ENCODE results near the gene BRCA2. TPM values are rescaled to one million over a fixed set of nuclear protein-coding genes. Genes with fewer than 3 reads are reported as not detected.
"Not testable (repeated sequence)": the region's sequence is repeated elsewhere in the genome, so short reads cannot be mapped to it uniquely, and the experiment has no call there.

BRCA2 gene
- total RNA-seq, 4 donors from 2014 or later = 2.1 to 6.1 (median 4.1) TPM

DNA sequence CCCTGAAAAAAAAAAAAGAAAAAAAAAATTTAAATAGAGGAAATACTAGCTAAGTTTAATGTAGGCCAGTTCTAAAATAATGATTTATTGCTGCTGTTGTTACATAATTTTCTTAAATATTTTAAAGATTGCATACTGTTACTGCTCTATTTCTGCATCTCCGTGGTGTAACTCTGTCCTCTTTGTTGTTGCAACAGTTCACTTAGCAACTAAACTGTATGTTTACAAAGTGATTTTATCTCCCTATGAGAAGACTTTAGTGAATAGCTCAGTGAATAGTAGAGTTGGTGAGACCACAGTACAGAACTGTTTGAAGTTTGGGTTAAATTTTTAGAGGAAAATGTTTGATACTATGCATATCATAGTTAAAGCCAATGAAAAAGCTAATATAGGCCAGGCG, 19.4 kb downstream of the BRCA2 start:
- WGBS, 2 donors = 80 to 82% methylated on average over 2 of the region's 2 CpGs
- H3K27ac ChIP-seq = no peak overlapping the region
- intact Hi-C loops (cut with DNase I) = no loop called here
- H3K4me1 ChIP-seq = no peaks in the 10 kb centered on the region
- H3K4me3 ChIP-seq = no peak overlapping the region
- no peak for DNase-seq
- H3K27me3 ChIP-seq = no peaks in the 10 kb centered on the region
- TF ChIP-seq, protein P1, sequence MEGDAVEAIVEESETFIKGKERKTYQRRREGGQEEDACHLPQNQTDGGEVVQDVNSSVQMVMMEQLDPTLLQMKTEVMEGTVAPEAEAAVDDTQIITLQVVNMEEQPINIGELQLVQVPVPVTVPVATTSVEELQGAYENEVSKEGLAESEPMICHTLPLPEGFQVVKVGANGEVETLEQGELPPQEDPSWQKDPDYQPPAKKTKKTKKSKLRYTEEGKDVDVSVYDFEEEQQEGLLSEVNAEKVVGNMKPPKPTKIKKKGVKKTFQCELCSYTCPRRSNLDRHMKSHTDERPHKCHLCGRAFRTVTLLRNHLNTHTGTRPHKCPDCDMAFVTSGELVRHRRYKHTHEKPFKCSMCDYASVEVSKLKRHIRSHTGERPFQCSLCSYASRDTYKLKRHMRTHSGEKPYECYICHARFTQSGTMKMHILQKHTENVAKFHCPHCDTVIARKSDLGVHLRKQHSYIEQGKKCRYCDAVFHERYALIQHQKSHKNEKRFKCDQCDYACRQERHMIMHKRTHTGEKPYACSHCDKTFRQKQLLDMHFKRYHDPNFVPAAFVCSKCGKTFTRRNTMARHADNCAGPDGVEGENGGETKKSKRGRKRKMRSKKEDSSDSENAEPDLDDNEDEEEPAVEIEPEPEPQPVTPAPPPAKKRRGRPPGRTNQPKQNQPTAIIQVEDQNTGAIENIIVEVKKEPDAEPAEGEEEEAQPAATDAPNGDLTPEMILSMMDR (IDR thresholded peaks at IDR 0.05) = no peak
- no peak for TF ChIP-seq POLR2A (IDR thresholded peaks at IDR 0.05)
- H3K36me3 ChIP-seq = no peaks in the 10 kb centered on the region
- no peaks in the 10 kb centered on the region for H3K9me3 ChIP-seq

DNA sequence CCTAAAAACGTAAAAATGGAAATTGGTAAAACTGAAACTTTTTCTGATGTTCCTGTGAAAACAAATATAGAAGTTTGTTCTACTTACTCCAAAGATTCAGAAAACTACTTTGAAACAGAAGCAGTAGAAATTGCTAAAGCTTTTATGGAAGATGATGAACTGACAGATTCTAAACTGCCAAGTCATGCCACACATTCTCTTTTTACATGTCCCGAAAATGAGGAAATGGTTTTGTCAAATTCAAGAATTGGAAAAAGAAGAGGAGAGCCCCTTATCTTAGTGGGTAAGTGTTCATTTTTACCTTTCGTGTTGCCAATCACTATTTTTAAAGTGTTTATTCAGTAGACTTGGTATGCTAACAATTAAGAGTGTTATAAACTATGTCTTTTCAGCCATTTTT, 25.6 kb downstream of the BRCA2 start:
- 66 to 89% methylated on average over 3 of the region's 3 CpGs for WGBS, 2 donors
- DNase-seq = no peak
- intact Hi-C loops (cut with DNase I) = no loop called here

DNA sequence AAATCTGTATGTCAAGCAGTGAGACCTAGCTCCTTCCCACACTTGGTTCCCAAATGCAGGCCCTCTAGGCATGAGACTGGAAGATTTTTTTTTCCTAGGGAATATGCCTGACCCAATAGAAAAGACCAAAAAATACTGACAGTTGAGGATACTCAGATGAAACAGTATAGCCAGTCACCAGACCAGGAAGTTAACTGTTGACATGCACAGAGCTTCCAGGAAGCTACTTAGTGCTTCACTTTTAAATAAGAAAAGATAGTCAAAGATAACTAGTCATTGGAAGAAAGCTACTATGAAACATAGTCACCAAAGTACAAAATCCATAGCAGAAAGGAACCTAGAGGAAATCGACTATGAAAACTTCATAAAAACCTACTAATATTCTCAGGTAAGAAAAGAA, 32.3 kb downstream of the BRCA2 start:
- no peak for DNase-seq
- Histone ChIP-seq H3K4me3 (no peak overlapping the region), H3K9me3 (no peaks in the 10 kb centered on the region), H3K27ac (no peak overlapping the region), H3K4me1 (no peaks in the 10 kb centered on the region), H3K27me3 (no peaks in the 10 kb centered on the region), H3K36me3 (no peaks in the 10 kb centered on the region)
- TF ChIP-seq, protein P1 (IDR thresholded peaks at IDR 0.05) = no peak
- no peak for TF ChIP-seq POLR2A (IDR thresholded peaks at IDR 0.05)
- WGBS, 2 donors = 40 to 100% methylated on average over 1 of the region's 1 CpG
- intact Hi-C loops (cut with DNase I) = no loop called here

More for the DNA sequence above, 25.6 kb downstream of the BRCA2 start:
- Histone ChIP-seq H3K4me3 (no peak overlapping the region), H3K27ac (no peak overlapping the region), H3K27me3 (no peaks in the 10 kb centered on the region), H3K9me3 (no peaks in the 10 kb centered on the region), H3K36me3 (no peaks in the 10 kb centered on the region), H3K4me1 (no peaks in the 10 kb centered on the region)
- TF ChIP-seq, protein P1 (IDR thresholded peaks at IDR 0.05) = no peak
- no peak for TF ChIP-seq POLR2A (IDR thresholded peaks at IDR 0.05)

DNA sequence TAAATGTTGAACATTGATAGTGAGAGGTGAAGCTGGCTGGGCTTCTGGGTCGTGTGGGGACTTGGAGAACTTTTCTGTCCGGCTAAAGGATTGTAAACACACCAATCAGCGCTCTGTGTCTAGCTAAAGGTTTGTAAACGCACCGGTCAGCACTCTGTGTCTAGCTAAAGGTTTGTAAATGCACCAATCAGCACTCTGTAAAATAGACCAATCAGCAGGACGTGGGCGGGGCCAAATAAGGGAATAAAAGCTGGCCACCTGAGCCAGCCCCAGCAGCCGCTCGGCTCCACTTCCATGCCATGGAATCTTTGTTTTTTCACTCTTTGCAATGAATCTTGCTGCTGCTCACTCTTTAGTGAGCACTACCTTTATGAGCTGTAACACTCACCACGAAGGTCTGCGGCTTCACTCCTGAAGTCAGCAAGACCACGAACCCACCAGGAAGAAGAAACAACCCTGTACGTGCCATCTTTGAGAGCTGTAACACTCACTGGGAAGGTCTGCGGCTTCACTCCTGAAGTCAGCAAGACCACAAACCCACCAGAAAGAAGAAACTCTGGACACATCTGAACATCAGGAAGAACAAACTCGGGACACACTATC, 35.6 kb downstream of the BRCA2 start:
- H3K9me3 ChIP-seq; H3K27ac ChIP-seq; H3K4me1 ChIP-seq; DNase-seq; H3K27me3 ChIP-seq; intact Hi-C loops (cut with DNase I); H3K36me3 ChIP-seq; H3K4me3 ChIP-seq: not testable (repeated sequence)
- 95% methylated on average over 11 to 15 of the region's 15 CpGs for WGBS, 2 donors

DNA sequence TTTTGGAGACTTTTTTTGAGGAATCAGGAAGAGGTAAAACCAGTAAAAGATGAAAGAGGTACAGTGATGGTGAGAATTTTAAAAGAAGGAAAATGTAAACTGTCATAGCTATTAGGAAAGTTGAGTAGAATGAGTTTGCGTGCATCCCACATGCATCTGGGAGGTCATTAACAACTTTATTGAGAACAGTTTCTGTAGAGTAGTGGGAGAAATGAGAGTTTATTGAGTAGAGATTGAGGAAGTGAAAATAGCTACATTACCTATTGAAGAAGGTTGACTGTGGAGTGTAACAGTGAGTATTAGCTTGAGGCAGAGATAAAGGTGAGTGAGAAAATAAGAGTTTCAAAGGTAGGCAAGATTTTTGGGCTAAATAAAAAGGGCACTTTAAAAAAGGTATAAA, 38.7 kb downstream of the BRCA2 start:
- no peaks in the 10 kb centered on the region for H3K36me3 ChIP-seq
- 86 to 100% methylated on average over 1 of the region's 1 CpG for WGBS, 2 donors
- no peaks in the 10 kb centered on the region for H3K9me3 ChIP-seq
- H3K27ac ChIP-seq = no peak overlapping the region
- TF ChIP-seq, protein P1 (IDR thresholded peaks at IDR 0.05) = no peak
- TF ChIP-seq POLR2A (IDR thresholded peaks at IDR 0.05) = no peak
- H3K4me3 ChIP-seq = no peak overlapping the region
- intact Hi-C loops (cut with DNase I) = no loop called here
- no peaks in the 10 kb centered on the region for H3K4me1 ChIP-seq
- no peak for DNase-seq
- no peaks in the 10 kb centered on the region for H3K27me3 ChIP-seq

DNA sequence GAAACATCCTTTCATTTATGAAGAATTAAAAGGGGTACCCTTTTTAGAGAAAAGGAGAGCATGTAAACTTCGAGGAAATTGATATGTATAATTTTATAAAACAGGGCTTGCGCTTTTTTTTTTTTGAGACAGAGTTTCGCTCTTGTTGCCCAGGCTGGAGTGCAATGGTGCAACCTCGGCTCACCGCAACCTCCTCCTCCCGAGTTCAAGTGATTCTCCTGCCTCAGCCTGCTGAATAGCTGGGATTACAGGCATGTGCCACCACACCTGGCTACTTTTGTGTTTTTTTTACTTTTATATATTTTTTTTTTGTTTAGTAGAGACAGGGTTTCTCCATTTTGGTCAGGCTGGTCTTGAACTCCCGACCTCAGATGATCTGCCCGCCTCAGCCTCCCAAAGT, 40.6 kb downstream of the BRCA2 start:
- H3K27me3 ChIP-seq; intact Hi-C loops (cut with DNase I); H3K4me3 ChIP-seq; H3K9me3 ChIP-seq; DNase-seq; H3K4me1 ChIP-seq; H3K27ac ChIP-seq; H3K36me3 ChIP-seq: not testable (repeated sequence)
- WGBS, 2 donors = 92 to 94% methylated on average over 8 of the region's 8 CpGs

All from esophagus squamous epithelium (tissue), 5 donors.